ENCODE data around the gene CAPN6.

Gene CAPN6

GRCh38 chrX:111265486-111265885, 4.8 kb downstream of the CAPN6 start:
- H3K4me3 ChIP-seq (ENCODE audit: low read length): no peak overlapping the region
- H3K56ac ChIP-seq (ENCODE audit: low read length): no peak overlapping the region
- no peaks in the 10 kb centered on the region for H3K27me3 ChIP-seq (ENCODE audit: insufficient read depth, low read length, poor library complexity)
- no peak overlapping the region for H4K5ac ChIP-seq (ENCODE audit: low read length)
- no peaks in the 10 kb centered on the region for H3K79me2 ChIP-seq (ENCODE audit: control insufficient read depth, insufficient read depth, low read length)
- H3K4ac ChIP-seq (ENCODE audit: low read depth, low read length): no peak overlapping the region
- H3K27ac ChIP-seq (ENCODE audit: low read depth, low read length): no peak overlapping the region
- no peak overlapping the region for H2AK5ac ChIP-seq (ENCODE audit: low read length)
- no peak overlapping the region for H2BK5ac ChIP-seq (ENCODE audit: low read length)
- H4K8ac ChIP-seq (ENCODE audit: low read depth, low read length): no peak overlapping the region
- DNase-seq: no peak
- H3K23ac ChIP-seq (ENCODE audit: low read length): no peak overlapping the region
- no peak overlapping the region for H3K4me2 ChIP-seq (ENCODE audit: low read length)
- no CpG with 5 or more reads among the region's 2 CpGs for WGBS (ENCODE audit: extremely low coverage, insufficient coverage, low lambda C conversion rate)
- no peaks in the 10 kb centered on the region for H3K4me1 ChIP-seq (ENCODE audit: control insufficient read depth, low read depth, low read length)
- H3K79me1 ChIP-seq (ENCODE audit: low read length): no peaks in the 10 kb centered on the region
- no peak overlapping the region for H3K9ac ChIP-seq (ENCODE audit: low read length)
- no peak overlapping the region for H2BK120ac ChIP-seq (ENCODE audit: low read depth, low read length)
- H2BK15ac ChIP-seq (replicated peaks; ENCODE audit: low read depth): no peak overlapping the region
- H3K36me3 ChIP-seq (ENCODE audit: control insufficient read depth, insufficient read depth, low read length): no peaks in the 10 kb centered on the region
- no peak overlapping the region for H3K18ac ChIP-seq (ENCODE audit: low read length)

GRCh38 chrX:111264385-111264784, 5.9 kb downstream of the CAPN6 start:
- Histone ChIP-seq H2BK120ac (ENCODE audit: low read depth, low read length) (no peak overlapping the region), H3K36me3 (ENCODE audit: control insufficient read depth, insufficient read depth, low read length) (no peaks in the 10 kb centered on the region), H3K27me3 (ENCODE audit: insufficient read depth, low read length, poor library complexity) (no peaks in the 10 kb centered on the region), H3K9ac (ENCODE audit: low read length) (no peak overlapping the region), H3K4me2 (ENCODE audit: low read length) (no peak overlapping the region), H3K79me1 (ENCODE audit: low read length) (no peaks in the 10 kb centered on the region), H4K5ac (ENCODE audit: low read length) (no peak overlapping the region), H3K4me1 (ENCODE audit: control insufficient read depth, low read depth, low read length) (no peaks in the 10 kb centered on the region), H3K4ac (ENCODE audit: low read depth, low read length) (no peak overlapping the region), H2BK5ac (ENCODE audit: low read length) (no peak overlapping the region), H3K23ac (ENCODE audit: low read length) (no peak overlapping the region), H3K27ac (ENCODE audit: low read depth, low read length) (no peak overlapping the region), H3K4me3 (ENCODE audit: low read length) (no peak overlapping the region), H3K79me2 (ENCODE audit: control insufficient read depth, insufficient read depth, low read length) (no peaks in the 10 kb centered on the region), H2AK5ac (ENCODE audit: low read length) (no peak overlapping the region), H2BK15ac (replicated peaks; ENCODE audit: low read depth) (no peak overlapping the region), H3K56ac (ENCODE audit: low read length) (no peak overlapping the region), H4K8ac (ENCODE audit: low read depth, low read length) (no peak overlapping the region), H3K18ac (ENCODE audit: low read length) (no peak overlapping the region)
- no peak for DNase-seq
- WGBS (ENCODE audit: extremely low coverage, insufficient coverage, low lambda C conversion rate): no CpG with 5 or more reads among the region's 2 CpGs

GRCh38 chrX:111262086-111262485, 8.2 kb downstream of the CAPN6 start:
- no peak overlapping the region for H4K8ac ChIP-seq (ENCODE audit: low read depth, low read length)
- no peak overlapping the region for H3K23ac ChIP-seq (ENCODE audit: low read length)
- H3K79me2 ChIP-seq (ENCODE audit: control insufficient read depth, insufficient read depth, low read length): no peaks in the 10 kb centered on the region
- H3K36me3 ChIP-seq (ENCODE audit: control insufficient read depth, insufficient read depth, low read length): no peaks in the 10 kb centered on the region
- H3K4me2 ChIP-seq (ENCODE audit: low read length): no peak overlapping the region
- no peak overlapping the region for H3K4ac ChIP-seq (ENCODE audit: low read depth, low read length)
- no peak overlapping the region for H2BK5ac ChIP-seq (ENCODE audit: low read length)
- H3K4me3 ChIP-seq (ENCODE audit: low read length): no peak overlapping the region
- no peak overlapping the region for H4K5ac ChIP-seq (ENCODE audit: low read length)
- no peaks in the 10 kb centered on the region for H3K27me3 ChIP-seq (ENCODE audit: insufficient read depth, low read length, poor library complexity)
- no peak overlapping the region for H3K9ac ChIP-seq (ENCODE audit: low read length)
- no peaks in the 10 kb centered on the region for H3K79me1 ChIP-seq (ENCODE audit: low read length)
- H3K27ac ChIP-seq (ENCODE audit: low read depth, low read length): no peak overlapping the region
- H2AK5ac ChIP-seq (ENCODE audit: low read length): no peak overlapping the region
- DNase-seq: no peak
- H3K18ac ChIP-seq (ENCODE audit: low read length): no peak overlapping the region
- WGBS (ENCODE audit: extremely low coverage, insufficient coverage, low lambda C conversion rate): no CpG with 5 or more reads among the region's 3 CpGs
- H2BK15ac ChIP-seq (replicated peaks; ENCODE audit: low read depth): no peak overlapping the region
- no peaks in the 10 kb centered on the region for H3K4me1 ChIP-seq (ENCODE audit: control insufficient read depth, low read depth, low read length)
- H2BK120ac ChIP-seq (ENCODE audit: low read depth, low read length): no peak overlapping the region
- H3K56ac ChIP-seq (ENCODE audit: low read length): no peak overlapping the region

DNA sequence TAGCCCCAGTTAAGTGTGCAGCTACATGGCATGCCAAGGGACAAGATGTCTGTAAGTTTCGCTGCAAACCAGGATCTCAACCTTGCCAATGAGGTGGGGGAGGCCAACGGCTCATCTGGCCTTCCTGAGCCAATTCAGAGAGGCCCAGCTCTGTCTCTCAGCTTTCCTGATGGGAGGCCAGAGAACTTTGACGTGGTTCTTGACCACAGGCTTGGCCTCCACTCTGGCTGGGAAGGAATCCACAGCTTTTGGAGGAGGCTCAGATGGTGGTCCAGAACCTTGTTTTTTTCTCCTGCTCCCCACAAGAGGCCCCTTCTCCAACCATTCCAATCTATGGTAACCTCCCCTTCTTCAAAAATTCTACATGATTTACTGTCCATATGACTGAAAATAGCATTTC, 9.8 kb downstream of the CAPN6 start:
- no peaks in the 10 kb centered on the region for H3K79me2 ChIP-seq (ENCODE audit: control insufficient read depth, insufficient read depth, low read length)
- no peak overlapping the region for H2BK120ac ChIP-seq (ENCODE audit: low read depth, low read length)
- DNase-seq: no peak
- WGBS (ENCODE audit: extremely low coverage, insufficient coverage, low lambda C conversion rate): no CpG with 5 or more reads among the region's 3 CpGs
- H3K4ac ChIP-seq (ENCODE audit: low read depth, low read length): no peak overlapping the region
- H3K27me3 ChIP-seq (ENCODE audit: insufficient read depth, low read length, poor library complexity): no peaks in the 10 kb centered on the region
- no peak overlapping the region for H3K9ac ChIP-seq (ENCODE audit: low read length)
- H3K79me1 ChIP-seq (ENCODE audit: low read length): no peaks in the 10 kb centered on the region
- H4K5ac ChIP-seq (ENCODE audit: low read length): no peak overlapping the region
- no peak overlapping the region for H3K4me2 ChIP-seq (ENCODE audit: low read length)
- H3K23ac ChIP-seq (ENCODE audit: low read length): no peak overlapping the region
- H3K4me1 ChIP-seq (ENCODE audit: control insufficient read depth, low read depth, low read length): no peaks in the 10 kb centered on the region
- no peak overlapping the region for H3K4me3 ChIP-seq (ENCODE audit: low read length)
- no peak overlapping the region for H4K8ac ChIP-seq (ENCODE audit: low read depth, low read length)
- H2BK15ac ChIP-seq (replicated peaks; ENCODE audit: low read depth): no peak overlapping the region
- H2BK5ac ChIP-seq (ENCODE audit: low read length): no peak overlapping the region
- H3K27ac ChIP-seq (ENCODE audit: low read depth, low read length): no peak overlapping the region
- no peak overlapping the region for H3K18ac ChIP-seq (ENCODE audit: low read length)
- H3K56ac ChIP-seq (ENCODE audit: low read length): no peak overlapping the region
- no peaks in the 10 kb centered on the region for H3K36me3 ChIP-seq (ENCODE audit: control insufficient read depth, insufficient read depth, low read length)
- no peak overlapping the region for H2AK5ac ChIP-seq (ENCODE audit: low read length)

DNA sequence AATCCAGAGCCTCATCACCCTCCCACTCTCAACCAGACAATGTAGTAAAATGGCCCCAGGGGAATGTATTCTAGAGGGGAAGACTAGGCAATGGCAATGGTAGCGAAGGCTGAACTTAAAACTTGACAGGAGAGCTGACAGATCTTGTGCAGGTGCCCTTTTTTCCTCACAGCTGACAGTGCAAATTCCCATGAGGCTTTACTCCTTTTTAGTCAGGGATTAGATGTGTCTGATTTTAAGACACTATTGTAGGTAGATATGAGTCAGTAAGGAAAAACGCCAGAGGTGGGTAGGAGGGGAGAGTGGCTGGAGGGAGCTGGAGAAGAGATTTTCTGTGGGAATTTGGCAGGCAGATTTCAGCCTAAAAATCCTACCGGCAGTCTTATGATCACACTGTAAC, 10.7 kb downstream of the CAPN6 start:
- Histone ChIP-seq H3K4me3 (ENCODE audit: low read length) (no peak overlapping the region), H2BK15ac (replicated peaks; ENCODE audit: low read depth) (no peak overlapping the region), H3K27me3 (ENCODE audit: insufficient read depth, low read length, poor library complexity) (no peaks in the 10 kb centered on the region), H3K79me2 (ENCODE audit: control insufficient read depth, insufficient read depth, low read length) (no peaks in the 10 kb centered on the region), H2BK5ac (ENCODE audit: low read length) (no peak overlapping the region), H4K5ac (ENCODE audit: low read length) (no peak overlapping the region), H3K36me3 (ENCODE audit: control insufficient read depth, insufficient read depth, low read length) (no peaks in the 10 kb centered on the region), H4K8ac (ENCODE audit: low read depth, low read length) (no peak overlapping the region), H3K4me2 (ENCODE audit: low read length) (no peak overlapping the region), H3K56ac (ENCODE audit: low read length) (no peak overlapping the region), H3K79me1 (ENCODE audit: low read length) (no peaks in the 10 kb centered on the region), H3K4ac (ENCODE audit: low read depth, low read length) (no peak overlapping the region), H3K23ac (ENCODE audit: low read length) (no peak overlapping the region), H3K18ac (ENCODE audit: low read length) (no peak overlapping the region), H3K9ac (ENCODE audit: low read length) (no peak overlapping the region), H2AK5ac (ENCODE audit: low read length) (no peak overlapping the region), H3K27ac (ENCODE audit: low read depth, low read length) (no peak overlapping the region), H2BK120ac (ENCODE audit: low read depth, low read length) (no peak overlapping the region), H3K4me1 (ENCODE audit: control insufficient read depth, low read depth, low read length) (no peaks in the 10 kb centered on the region)
- WGBS (ENCODE audit: extremely low coverage, insufficient coverage, low lambda C conversion rate): no CpG with 5 or more reads among the region's 3 CpGs
- no peak for DNase-seq

DNA sequence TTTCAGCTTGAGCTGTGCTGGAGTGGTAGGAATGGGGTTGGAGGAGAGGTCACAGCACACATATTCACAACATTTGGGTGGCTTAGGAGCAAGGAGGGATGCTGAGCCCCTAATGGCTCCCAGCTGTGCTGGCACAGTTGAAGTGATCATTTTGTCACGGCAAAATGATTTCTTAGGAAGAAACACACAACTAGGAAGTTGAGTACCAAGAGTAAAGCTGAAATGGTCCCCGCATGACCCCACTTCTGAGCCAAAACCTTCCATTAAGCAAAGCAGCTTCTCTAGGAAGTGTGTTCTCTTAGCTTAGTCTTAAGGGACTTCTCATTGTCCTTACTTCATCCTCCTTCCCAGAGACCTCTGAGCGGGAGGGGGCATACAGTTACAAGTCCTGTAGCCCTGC, 12.6 kb downstream of the CAPN6 start:
- Histone ChIP-seq H3K27me3 (ENCODE audit: insufficient read depth, low read length, poor library complexity) (no peaks in the 10 kb centered on the region), H3K18ac (ENCODE audit: low read length) (no peak overlapping the region), H2AK5ac (ENCODE audit: low read length) (no peak overlapping the region), H3K27ac (ENCODE audit: low read depth, low read length) (no peak overlapping the region), H3K36me3 (ENCODE audit: control insufficient read depth, insufficient read depth, low read length) (no peaks in the 10 kb centered on the region), H3K4me1 (ENCODE audit: control insufficient read depth, low read depth, low read length) (no peaks in the 10 kb centered on the region), H3K4me3 (ENCODE audit: low read length) (no peak overlapping the region), H3K4ac (ENCODE audit: low read depth, low read length) (no peak overlapping the region), H4K8ac (ENCODE audit: low read depth, low read length) (no peak overlapping the region), H3K4me2 (ENCODE audit: low read length) (no peak overlapping the region), H4K5ac (ENCODE audit: low read length) (no peak overlapping the region), H2BK15ac (replicated peaks; ENCODE audit: low read depth) (no peak overlapping the region), H2BK5ac (ENCODE audit: low read length) (no peak overlapping the region), H3K23ac (ENCODE audit: low read length) (no peak overlapping the region), H3K79me2 (ENCODE audit: control insufficient read depth, insufficient read depth, low read length) (no peaks in the 10 kb centered on the region), H3K9ac (ENCODE audit: low read length) (no peak overlapping the region), H2BK120ac (ENCODE audit: low read depth, low read length) (peak overlapping the region; percentile 61), H3K79me1 (ENCODE audit: low read length) (no peaks in the 10 kb centered on the region), H3K56ac (ENCODE audit: low read length) (no peak overlapping the region)
- no CpG with 5 or more reads among the region's 3 CpGs for WGBS (ENCODE audit: extremely low coverage, insufficient coverage, low lambda C conversion rate)
- no peak for DNase-seq

All from mesendoderm (in vitro differentiated cells).